Hypothalamus (tissue), 51 donors: ENCODE measurements around the gene ELOVL5.
A peak's percentile ranks its signal among the peaks of the same experiment; 100 is the strongest.

Source experiments
- DNase-seq, 51 donors: peaks; one replicate each; lab custom pipeline; 2025; lab: John Stamatoyannopoulos, UW

Gene ELOVL5

GRCh38 chr6:53282741-53283140, 66.0 kb downstream of the ELOVL5 start:
- DNase-seq, result peak in 3 of 51 donors; percentile 7 to 19 (median 14)

GRCh38 chr6:53282234-53282633, 66.5 kb downstream of the ELOVL5 start:
- no peak for DNase-seq

GRCh38 chr6:53281518-53282215, 67.1 kb downstream of the ELOVL5 start:
- no peak for DNase-seq

- DNase-seq, result no peak
These were observed 68.5 kb downstream of the ELOVL5 start for GRCh38 chr6:53280207-53280606.

GRCh38 chr6:53279293-53279692, 69.5 kb downstream of the ELOVL5 start:
- no peak for DNase-seq

- DNase-seq, result no peak
These were observed 75.4 kb downstream of the ELOVL5 start for GRCh38 chr6:53273370-53273769.

- peak in 7 of 51 donors; percentile 5 to 29 (median 12) for DNase-seq
These were observed 78.9 kb downstream of the ELOVL5 start for GRCh38 chr6:53269827-53270226.

- DNase-seq, result no peak
These were observed 79.7 kb downstream of the ELOVL5 start for GRCh38 chr6:53268858-53269608.

- no peak for DNase-seq
These were observed 82.1 kb downstream of the ELOVL5 start for GRCh38 chr6:53266553-53267090.

GRCh38 chr6:53264915-53265607, 83.7 kb downstream of the ELOVL5 start:
- DNase-seq, result no peak

- no peak for DNase-seq
These were observed 84.4 kb downstream of the ELOVL5 start for GRCh38 chr6:53264337-53264736.

- DNase-seq, result no peak
These were observed 84.8 kb downstream of the ELOVL5 start for GRCh38 chr6:53263917-53264316.

GRCh38 chr6:53259860-53260580, 88.7 kb downstream of the ELOVL5 start:
- peak in 1 of 51 donors; percentile 11 for DNase-seq

- no peak for DNase-seq
These were observed 90.0 kb downstream of the ELOVL5 start for GRCh38 chr6:53258774-53259155.

GRCh38 chr6:53258076-53258773, 90.5 kb downstream of the ELOVL5 start:
- DNase-seq, result no peak

- DNase-seq, result no peak
These were observed 91.2 kb downstream of the ELOVL5 start for GRCh38 chr6:53257533-53257932.

GRCh38 chr6:53257001-53257400, 91.7 kb downstream of the ELOVL5 start:
- DNase-seq, result no peak

GRCh38 chr6:53252177-53252692, 96.5 kb downstream of the ELOVL5 start:
- no peak for DNase-seq

GRCh38 chr6:53251033-53251672, 97.6 kb downstream of the ELOVL5 start:
- DNase-seq, result no peak
